A549 (cell line): ENCODE results near the gene TSPAN16.

ENCODE experiments used
- CBX8 ChIP-seq: fragments of 200-600 bp; sonication (generic); IDR thresholded peaks from 2 replicates; pipeline ENCODE4 v1.6.1; 2016
- CTCF ChIP-seq: fragments of >200 bp; sonication (Bioruptor Twin); formaldehyde crosslinking; IDR thresholded peaks from 3 replicates; pipeline ENCODE4 v1.5.1; 2016
- ELK1 ChIP-seq: fragments of 150-350 bp; IDR thresholded peaks from 2 replicates; pipeline ENCODE4 v1.6.1; 2014; ENCODE audit warnings: low read depth, mild to moderate bottlenecking, low read length
- ESRRA ChIP-seq: fragments of 150-350 bp; IDR thresholded peaks from 2 replicates; pipeline ENCODE4 v1.6.1; 2014; ENCODE audit warnings: mild to moderate bottlenecking, low read length, borderline replicate concordance
- FOSB ChIP-seq: fragments of 250-450 bp; sonication (Bioruptor Pico); IDR thresholded peaks from 2 replicates; pipeline ENCODE4 v1.5.0; 2020; ENCODE audit warnings: mild to moderate bottlenecking, moderate library complexity
- KDM1A ChIP-seq: fragments of 200-600 bp; sonication (generic); IDR thresholded peaks from 2 replicates; pipeline ENCODE4 v1.6.1; 2016; ENCODE audit warnings: low read depth, mild to moderate bottlenecking
- POLR2A ChIP-seq: IDR thresholded peaks from 2 replicates; pipeline ENCODE4 v1.6.1; 2012; ENCODE audit warnings: mild to moderate bottlenecking, low read length
- POLR2AphosphoS2 ChIP-seq: conservative IDR thresholded peaks from 2 replicates; pipeline ENCODE4 v1.6.1; 2012; ENCODE audit warnings: low read length, improper control_type of control experiment, inconsistent platforms
- REST ChIP-seq: fragments of 200-600 bp; sonication (generic); IDR thresholded peaks from 2 replicates; pipeline ENCODE4 v1.6.1; 2016; ENCODE audit warnings: antibody characterized with exemption, mild to moderate bottlenecking, moderate library complexity
- RNF2 ChIP-seq: fragments of 200-600 bp; sonication (generic); IDR thresholded peaks from 2 replicates; pipeline ENCODE4 v1.6.1; 2016; ENCODE audit warnings: low read depth, mild to moderate bottlenecking, antibody characterized with exemption, moderate library complexity, borderline replicate concordance
- ZC3H11A ChIP-seq: fragments of 450-650 bp; IDR thresholded peaks from 2 replicates; pipeline ENCODE4 v1.6.1; 2014; ENCODE audit warnings: antibody characterized with exemption, mild to moderate bottlenecking

GRCh38 chr19:11331502-11331901, 35.5 kb downstream of the TSPAN16 start:
- TF ChIP-seq FOSB (CRISPR knock-in tag) (no peak), CTCF (no peak), POLR2A (no peak), ESRRA (no peak), POLR2AphosphoS2 (no peak), REST (no peak), RNF2 (no peak), CBX8 (no peak), ELK1 (no peak), KDM1A (no peak), ZC3H11A (no peak)
